NCI-H2107 treated with DMSO at 0.1 percent for 48 hours (cell line): ENCODE data around the gene ZNF341.
"Not testable (repeated sequence)": the region's sequence is repeated elsewhere in the genome, so short reads cannot be mapped to it uniquely, and the experiment has no call there.

Experiments
- DNase-seq: peaks from one replicate; lab custom pipeline; 2025; ENCODE audit not compliant: unreplicated experiment; lab: John Stamatoyannopoulos, UW

Gene ZNF341

GRCh38 chr20:33791959-33792597 lies 60.3 kb downstream of the ZNF341 start:
- DNase-seq, result no peak

- not testable (repeated sequence) for DNase-seq
These were observed 60.8 kb downstream of the ZNF341 start for GRCh38 chr20:33792598-33792989.

GRCh38 chr20:33793011-33793931 lies 61.5 kb downstream of the ZNF341 start:
- no peak for DNase-seq

- DNase-seq, result peak; percentile 75
These were observed 64.6 kb downstream of the ZNF341 start for GRCh38 chr20:33796263-33796906.

- DNase-seq, result no peak
These were observed 65.2 kb downstream of the ZNF341 start for GRCh38 chr20:33796907-33797544.

- DNase-seq, result no peak
These were observed 66.6 kb downstream of the ZNF341 start for GRCh38 chr20:33798444-33798843.

- no peak for DNase-seq
These were observed 72.1 kb downstream of the ZNF341 start for GRCh38 chr20:33803921-33804337.

GRCh38 chr20:33808388-33808787 lies 76.6 kb downstream of the ZNF341 start:
- DNase-seq, result no peak

GRCh38 chr20:33810259-33810658 lies 78.5 kb downstream of the ZNF341 start:
- no peak for DNase-seq

- peak; percentile 89 for DNase-seq
These were observed 79.3 kb downstream of the ZNF341 start, which contains the start of gene CHMP4B for GRCh38 chr20:33810885-33811775. CHMP4B (plus strand) TSS chr20:33811348; CDS start chr20:33811469, 121 bp downstream.

GRCh38 chr20:33811776-33812151 lies 80.0 kb downstream of the ZNF341 start:
- DNase-seq, result no peak

- no peak for DNase-seq
These were observed 80.5 kb downstream of the ZNF341 start for GRCh38 chr20:33812152-33812849.

- DNase-seq, result no peak
These were observed 81.2 kb downstream of the ZNF341 start for GRCh38 chr20:33812908-33813462.

GRCh38 chr20:33814238-33814712 lies 82.5 kb downstream of the ZNF341 start:
- no peak for DNase-seq

GRCh38 chr20:33815671-33816070 lies 83.9 kb downstream of the ZNF341 start:
- DNase-seq, result no peak

- DNase-seq, result no peak
These were observed 84.4 kb downstream of the ZNF341 start for GRCh38 chr20:33816191-33816590.

GRCh38 chr20:33817411-33817810 lies 85.6 kb downstream of the ZNF341 start:
- DNase-seq, result no peak

- no peak for DNase-seq
These were observed 87.7 kb downstream of the ZNF341 start for GRCh38 chr20:33819456-33819855.

GRCh38 chr20:33820362-33820761 lies 88.6 kb downstream of the ZNF341 start:
- DNase-seq, result no peak
